GM13977 (cell line): ENCODE results near the gene TYK2.
A peak's percentile ranks its signal among the peaks of the same experiment; 100 is the strongest.

Source experiments
- DNase-seq: peaks from one replicate; pipeline ENCODE4 v3.0.0; 2012; ENCODE audit warnings: low spot score
- CTCF ChIP-seq: IDR thresholded peaks from 2 replicates; pipeline ENCODE4 v1.5.1; 2012; ENCODE audit warnings: mild to moderate bottlenecking, control low read depth; ENCODE audit not compliant: insufficient read depth; ENCODE audit errors: extremely low read depth, missing control alignments
- in situ Hi-C: fragments of 300-500 bp; cut with MboI; formaldehyde crosslinking; loops from one replicate; pipeline ENCODE4 v1.12.0; 2022; ENCODE audit warnings: low sequenced_read_pairs, low pct_unique_long_range_greater_than_20kb, mixed read lengths, inconsistent platforms; ENCODE audit not compliant: unreplicated experiment

TYK2 gene

GRCh38 chr19:10398819-10399218 lies 18.4 kb upstream of the TYK2 start:
- in situ Hi-C loops: no loop called here
- no peak for TF ChIP-seq CTCF
- DNase-seq: no peak

GRCh38 chr19:10395917-10396316 lies 15.5 kb upstream of the TYK2 start:
- in situ Hi-C loops: no loop called here
- no peak for DNase-seq
- TF ChIP-seq CTCF: no peak

- in situ Hi-C loops: no loop called here
- TF ChIP-seq CTCF: no peak
- DNase-seq: no peak
These were observed 15.1 kb upstream of the TYK2 start for GRCh38 chr19:10395436-10395835.

- TF ChIP-seq CTCF: no peak
- no peak for DNase-seq
- in situ Hi-C loops: no loop called here
These were observed 14.6 kb upstream of the TYK2 start for GRCh38 chr19:10395003-10395402.

- DNase-seq: no peak
- in situ Hi-C loops: no loop called here
- no peak for TF ChIP-seq CTCF
These were observed 12.8 kb upstream of the TYK2 start for GRCh38 chr19:10393137-10393536.

- in situ Hi-C loops: no loop called here
- no peak for TF ChIP-seq CTCF
- no peak for DNase-seq
These were observed 11.7 kb upstream of the TYK2 start for GRCh38 chr19:10392120-10392519.

- peak; percentile 90 for TF ChIP-seq CTCF
- DNase-seq: peak; percentile 73
- in situ Hi-C loops: no loop called here
These were observed 10.4 kb upstream of the TYK2 start for GRCh38 chr19:10390652-10391286.
